Fibroblast of upper back skin (primary cell): Measurements from ENCODE around the gene RNF214.
"Not testable (repeated sequence)": the region's sequence is repeated elsewhere in the genome, so short reads cannot be mapped to it uniquely, and the experiment has no call there.

Experiments used
- DNase-seq: peaks from one replicate; pipeline ENCODE4 v3.0.0-alpha.2; 2013

The RNF214 gene

DNA sequence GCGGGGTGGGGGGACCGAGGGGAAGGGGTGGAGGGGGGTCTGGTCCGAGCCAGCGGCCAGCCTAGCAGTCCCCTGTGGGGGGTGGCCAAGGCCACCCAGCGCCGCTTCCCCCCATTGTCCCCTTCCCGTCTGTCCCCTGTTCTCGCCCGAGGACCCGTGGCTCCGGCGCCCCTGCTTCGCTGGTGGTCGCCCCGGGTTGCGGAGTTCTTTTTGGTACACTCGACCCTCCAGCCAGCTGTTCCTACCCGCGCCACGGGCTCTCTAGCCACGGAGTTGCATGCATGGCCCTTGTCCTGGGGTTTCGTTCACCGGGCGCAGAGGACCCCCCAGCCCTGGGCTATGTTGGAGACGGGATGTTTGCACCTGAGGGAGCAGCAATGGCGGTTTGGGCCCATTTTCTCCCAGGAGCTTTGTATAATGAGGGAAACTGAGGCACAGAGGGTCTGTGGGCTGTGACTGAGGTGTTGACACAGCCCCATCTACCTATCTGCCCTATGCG lies 489 bp downstream of the RNF214 start:
- no peak for DNase-seq

- no peak for DNase-seq
Measured at GRCh38 chr11:117238221-117238620, 5.8 kb downstream of the RNF214 start.

DNA sequence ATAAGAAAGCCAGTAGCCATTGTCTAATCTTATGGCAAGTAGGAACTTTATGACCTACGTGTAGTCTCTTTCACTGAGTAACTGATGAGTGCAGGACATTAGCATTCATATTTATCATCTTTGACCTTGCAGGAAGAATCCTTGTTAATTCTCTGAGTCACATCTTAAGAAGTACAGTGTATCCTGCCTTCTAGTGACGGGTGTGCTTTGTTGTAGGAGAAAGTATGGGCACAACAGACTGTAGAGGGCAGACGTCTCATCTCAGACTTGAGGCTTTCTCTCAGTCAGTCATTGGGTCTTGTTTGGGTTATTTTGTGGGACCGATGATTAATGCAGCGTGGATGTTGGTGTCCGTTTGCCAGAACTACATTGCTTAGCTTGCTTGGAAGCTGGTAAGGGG lies 6.8 kb downstream of the RNF214 start:
- DNase-seq = peak; percentile 92

- DNase-seq = no peak
Measured at GRCh38 chr11:117248341-117248740, 15.9 kb downstream of the RNF214 start.

DNA sequence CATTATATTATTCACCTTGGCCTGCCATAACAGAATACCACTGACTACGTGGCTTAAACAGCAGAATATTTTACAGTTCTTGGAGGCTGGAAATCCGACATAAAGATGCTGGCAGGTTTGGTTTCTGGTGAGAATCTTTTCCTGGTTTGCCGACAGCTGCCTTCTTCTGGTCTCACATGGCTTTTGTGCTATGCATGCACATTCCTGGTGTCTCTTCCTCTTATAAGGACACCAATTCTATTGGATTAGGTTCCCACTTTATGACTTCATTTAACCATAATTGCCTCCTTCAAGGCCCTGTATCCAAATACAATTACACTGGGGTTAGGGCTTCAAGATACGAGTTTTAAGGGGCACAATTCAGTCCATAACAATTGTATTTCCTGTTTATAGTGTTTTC lies 17.1 kb downstream of the RNF214 start:
- no peak for DNase-seq

DNA sequence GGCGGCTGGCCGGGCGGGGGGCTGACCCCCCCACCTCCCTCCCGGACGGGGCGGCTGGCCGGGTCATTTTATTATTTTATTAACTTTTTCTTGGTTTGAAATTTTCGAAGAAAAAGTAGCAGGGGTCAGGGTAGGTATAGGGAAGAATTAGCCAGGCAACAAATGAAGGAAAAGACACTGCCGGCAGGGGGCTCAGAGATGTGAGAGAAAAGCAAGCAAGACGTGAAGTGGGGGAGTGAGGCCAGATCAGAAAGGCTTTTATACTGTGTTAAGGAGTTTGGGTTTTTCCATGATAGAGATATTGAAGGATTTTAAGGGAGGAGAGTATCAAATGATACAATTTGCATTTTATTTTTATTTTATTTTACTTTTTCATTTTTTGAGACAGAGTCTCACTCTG lies 19.0 kb downstream of the RNF214 start:
- DNase-seq = no peak

- DNase-seq = no peak
Measured at GRCh38 chr11:117255966-117256365, 23.5 kb downstream of the RNF214 start.

- DNase-seq = peak; percentile 47
Measured at GRCh38 chr11:117256573-117256972, 24.1 kb downstream of the RNF214 start.

DNA sequence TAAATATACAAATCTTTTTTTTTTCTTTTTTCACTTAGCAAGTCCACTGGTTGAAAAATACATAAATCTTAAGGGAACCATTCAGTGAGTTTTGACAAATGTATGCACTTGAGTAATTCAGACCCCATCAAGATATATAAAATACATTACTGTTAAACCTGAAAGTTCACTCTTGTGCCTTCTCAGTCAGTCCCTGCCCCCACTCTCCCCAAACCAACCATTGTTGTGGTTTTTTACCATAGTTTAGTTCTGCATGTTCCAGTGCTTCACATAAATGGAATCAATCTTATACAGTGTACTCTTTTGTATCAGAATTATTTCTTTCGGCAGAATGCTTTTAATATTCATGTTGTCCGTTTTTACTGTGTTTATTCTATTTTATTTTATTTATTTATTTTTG lies 26.1 kb downstream of the RNF214 start:
- peak; percentile 61 for DNase-seq

DNA sequence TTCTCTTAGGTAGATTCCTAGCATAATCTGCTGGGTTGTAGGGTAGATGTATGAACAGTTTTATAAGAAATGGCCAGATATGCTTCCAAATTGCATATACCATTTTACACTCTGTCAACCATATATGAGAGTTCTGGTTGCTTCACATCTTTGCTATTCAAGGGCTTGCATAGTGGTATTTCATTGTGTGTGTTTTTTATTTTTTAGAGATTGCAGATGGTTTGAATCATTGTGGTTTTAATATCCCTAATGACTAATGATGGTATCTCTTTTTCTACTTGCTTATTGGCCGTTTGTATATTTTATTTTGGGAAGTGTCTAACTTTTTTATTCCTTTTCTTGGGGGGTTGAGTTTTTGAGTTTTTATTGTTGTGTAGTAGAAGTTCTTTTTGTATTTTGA lies 26.9 kb downstream of the RNF214 start:
- DNase-seq = peak; percentile 83

DNA sequence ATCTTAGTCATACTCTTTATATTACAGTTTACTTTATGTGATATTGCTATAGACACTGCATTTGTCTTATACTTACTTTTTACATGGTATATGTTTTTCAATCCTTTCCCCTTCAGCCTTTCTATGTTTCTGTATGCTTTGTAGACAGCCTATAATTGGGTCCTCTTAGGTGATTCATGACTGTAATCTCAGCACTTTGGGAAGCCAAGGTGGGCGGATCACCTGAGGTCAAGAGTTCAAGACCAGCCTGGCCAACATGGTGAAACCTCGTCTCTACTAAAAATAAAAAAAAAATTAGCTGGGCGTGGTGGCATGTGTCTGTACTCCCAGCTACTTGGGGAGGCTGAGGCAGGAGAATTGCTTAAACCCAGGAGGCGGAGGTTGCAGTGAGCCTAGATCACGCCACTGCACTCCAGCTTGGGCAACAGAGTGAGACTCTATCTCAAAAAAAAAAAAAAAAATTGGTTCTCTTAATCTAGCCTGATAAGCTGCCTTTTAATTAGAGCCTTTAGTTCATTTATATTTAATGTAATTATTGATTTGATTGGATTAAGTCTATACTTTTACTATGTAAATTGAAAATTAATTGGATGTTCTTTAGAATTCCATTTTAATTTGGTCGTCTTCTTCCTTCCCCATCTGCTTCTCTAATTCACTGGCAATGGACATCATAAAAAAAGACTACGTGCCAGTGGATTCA lies 32.3 kb downstream of the RNF214 start:
- DNase-seq = not testable (repeated sequence)

DNA sequence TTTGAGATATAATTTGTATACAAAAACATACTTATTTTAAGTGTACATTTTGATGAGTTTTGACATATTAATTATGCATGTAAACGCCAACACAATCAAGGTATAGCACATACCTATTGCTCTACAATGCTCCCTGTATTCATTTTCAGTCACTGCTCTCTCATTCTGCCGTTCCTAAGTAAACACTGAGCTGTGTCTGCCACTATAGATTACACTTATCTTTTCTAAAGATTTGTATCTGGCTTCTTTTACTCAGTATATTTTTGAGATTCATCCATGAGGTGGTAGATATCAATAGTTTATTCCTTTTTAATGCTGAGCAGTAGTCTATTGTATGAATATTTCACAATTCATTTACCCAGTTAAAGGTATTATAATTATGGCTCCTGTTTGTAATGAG lies 33.3 kb downstream of the RNF214 start:
- DNase-seq = no peak

DNA sequence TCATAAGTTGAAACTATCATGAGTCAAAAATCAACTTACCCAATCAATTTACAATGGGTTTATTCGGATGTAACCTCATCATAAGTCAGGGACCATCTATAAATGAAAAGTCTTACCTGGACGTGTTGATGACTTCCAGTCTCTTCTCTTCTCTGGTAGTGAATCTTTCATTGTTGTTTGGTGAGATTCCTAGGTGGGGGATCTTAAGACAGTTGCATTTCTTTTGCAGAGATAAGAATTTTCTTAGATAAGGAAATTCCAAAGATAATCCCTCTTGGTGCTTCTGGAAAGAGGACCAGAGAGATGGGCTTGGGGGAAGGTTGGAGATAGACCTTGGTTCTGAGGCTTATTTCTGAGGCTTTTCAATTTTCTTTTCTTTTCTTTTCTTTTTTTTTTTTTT lies 37.4 kb downstream of the RNF214 start:
- no peak for DNase-seq

GRCh38 chr11:117271208-117271607 lies 38.7 kb downstream of the RNF214 start:
- no peak for DNase-seq

DNA sequence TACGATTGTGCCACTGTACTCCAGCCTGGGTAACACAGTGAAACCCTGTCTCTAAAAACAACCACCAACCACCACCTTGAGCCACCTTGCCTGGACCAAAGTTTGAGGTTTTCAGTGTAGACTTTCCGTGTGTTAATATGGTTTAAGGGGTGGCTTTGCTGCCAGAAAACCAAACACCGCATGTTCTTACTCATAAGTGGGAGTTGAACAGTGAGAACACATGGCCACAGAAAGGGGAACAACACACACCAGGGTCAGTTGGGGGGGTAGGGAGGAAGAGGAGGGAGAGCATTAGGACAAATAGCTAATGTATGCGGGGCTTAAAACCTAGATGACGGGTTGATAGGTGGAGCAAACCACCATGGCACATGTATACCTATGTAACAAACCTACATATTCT lies 39.7 kb downstream of the RNF214 start:
- DNase-seq = not testable (repeated sequence)

GRCh38 chr11:117273550-117274289 lies 41.2 kb downstream of the RNF214 start:
- peak; percentile 93 for DNase-seq

DNA sequence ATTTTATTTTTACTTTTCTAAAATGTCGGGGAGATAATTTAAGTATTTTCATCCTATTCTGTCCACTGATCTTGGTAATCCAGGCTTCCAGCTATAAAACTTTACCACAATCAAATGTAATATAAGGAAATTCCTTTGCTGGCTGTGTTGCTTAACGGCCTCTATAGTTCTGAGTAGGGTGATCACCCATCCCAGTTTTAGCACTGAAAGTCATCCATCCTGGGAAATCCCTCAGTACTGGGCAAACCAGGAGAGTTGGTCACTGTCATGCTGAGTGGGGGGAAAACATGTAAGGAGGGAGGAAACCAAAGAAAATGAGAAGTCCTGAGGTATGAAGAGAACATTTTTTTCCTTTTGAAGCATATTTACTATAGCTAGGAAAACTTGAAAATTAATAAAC lies 45.9 kb downstream of the RNF214 start:
- DNase-seq = peak; percentile 32

DNA sequence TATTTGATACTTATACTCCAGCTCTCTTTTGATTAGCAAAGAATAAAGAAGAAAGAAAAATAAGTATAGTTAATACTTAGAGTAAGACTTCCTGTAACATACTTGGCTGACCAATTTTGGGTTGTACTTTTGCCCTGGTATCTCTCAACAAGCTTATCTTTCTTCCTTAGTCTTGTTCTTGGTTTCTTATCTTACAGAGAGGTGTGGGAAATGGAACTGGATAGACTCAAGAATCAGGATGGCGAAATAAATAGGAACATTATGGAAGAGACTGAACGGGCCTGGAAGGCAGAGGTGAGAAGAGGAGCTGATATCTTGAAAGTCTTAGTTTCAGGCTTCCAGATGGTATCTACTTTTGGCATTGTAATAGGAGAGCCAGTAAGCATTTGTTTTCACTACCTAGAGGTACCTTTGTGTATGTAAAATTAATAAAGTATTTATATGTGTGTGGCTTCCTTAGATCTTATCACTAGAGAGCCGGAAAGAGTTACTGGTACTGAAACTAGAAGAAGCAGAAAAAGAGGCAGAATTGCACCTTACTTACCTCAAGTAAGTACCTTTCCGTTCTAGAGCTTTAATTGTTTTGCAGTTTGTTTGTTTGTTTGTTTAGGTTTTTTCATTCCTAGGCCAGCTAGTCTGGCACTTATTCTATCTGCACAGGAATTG lies 47.4 kb downstream of the RNF214 start:
- DNase-seq = no peak

DNA sequence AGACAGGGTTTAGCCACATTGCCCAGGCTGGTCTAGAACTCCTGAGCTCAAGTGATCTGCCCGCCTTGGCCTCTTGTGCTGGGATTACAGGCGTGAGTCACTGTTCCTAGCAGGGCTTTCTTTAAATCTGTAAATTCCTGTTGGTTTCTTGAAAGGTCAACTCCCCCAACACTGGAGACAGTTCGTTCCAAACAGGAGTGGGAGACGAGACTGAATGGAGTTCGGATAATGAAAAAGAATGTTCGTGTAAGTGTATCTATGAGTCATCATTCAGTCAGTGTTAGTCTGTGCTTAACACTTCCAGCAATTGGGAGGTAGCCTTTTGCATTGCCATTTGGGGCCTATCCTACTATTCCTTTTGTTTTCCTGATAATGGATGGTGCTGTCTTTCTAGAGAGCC lies 48.7 kb downstream of the RNF214 start:
- peak; percentile 99 for DNase-seq

DNA sequence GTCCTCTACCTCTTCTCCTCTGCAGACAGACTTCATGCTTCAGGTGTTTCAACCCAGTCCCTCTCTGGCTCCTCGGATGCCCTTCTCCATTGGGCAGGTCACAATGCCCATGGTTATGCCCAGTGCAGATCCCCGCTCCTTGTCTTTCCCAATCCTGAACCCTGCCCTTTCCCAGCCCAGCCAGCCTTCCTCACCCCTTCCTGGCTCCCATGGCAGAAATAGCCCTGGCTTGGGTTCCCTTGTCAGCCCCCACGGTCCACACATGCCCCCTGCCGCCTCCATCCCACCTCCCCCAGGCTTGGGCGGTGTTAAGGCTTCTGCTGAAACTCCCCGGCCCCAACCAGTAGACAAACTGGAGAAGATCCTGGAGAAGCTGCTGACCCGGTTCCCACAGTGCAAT lies 49.4 kb downstream of the RNF214 start:
- DNase-seq = no peak

- no peak for DNase-seq
Measured at GRCh38 chr11:117282956-117283355, 50.5 kb downstream of the RNF214 start.

DNA sequence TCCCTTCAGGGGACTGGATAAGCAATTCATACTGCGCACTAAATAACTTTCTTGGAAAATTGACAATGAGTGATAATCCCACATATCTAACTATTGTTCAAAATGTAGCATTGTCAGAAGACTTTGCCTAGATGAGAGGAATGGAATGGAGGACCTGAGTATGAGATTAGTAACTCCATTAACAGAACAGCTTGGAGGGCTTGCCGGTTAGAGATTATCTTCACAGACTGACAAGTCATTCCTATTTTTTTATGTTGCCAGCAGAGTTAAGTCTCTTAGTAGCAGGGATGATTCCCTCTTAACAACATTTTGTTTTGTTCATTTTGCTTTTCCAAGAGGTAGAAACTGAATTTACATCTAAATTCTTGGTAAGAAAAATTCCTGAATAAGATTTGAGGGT lies 51.6 kb downstream of the RNF214 start:
- DNase-seq = no peak

- DNase-seq = no peak
Measured at GRCh38 chr11:117286588-117286987, 54.1 kb downstream of the RNF214 start.

GRCh38 chr11:117287668-117288067 lies 55.2 kb downstream of the RNF214 start:
- DNase-seq = no peak
